ENCODE results near the gene KCNJ12.
"Not testable (repeated sequence)": the region's sequence is repeated elsewhere in the genome, so short reads cannot be mapped to it uniquely, and the experiment has no call there.

Gene KCNJ12

DNA sequence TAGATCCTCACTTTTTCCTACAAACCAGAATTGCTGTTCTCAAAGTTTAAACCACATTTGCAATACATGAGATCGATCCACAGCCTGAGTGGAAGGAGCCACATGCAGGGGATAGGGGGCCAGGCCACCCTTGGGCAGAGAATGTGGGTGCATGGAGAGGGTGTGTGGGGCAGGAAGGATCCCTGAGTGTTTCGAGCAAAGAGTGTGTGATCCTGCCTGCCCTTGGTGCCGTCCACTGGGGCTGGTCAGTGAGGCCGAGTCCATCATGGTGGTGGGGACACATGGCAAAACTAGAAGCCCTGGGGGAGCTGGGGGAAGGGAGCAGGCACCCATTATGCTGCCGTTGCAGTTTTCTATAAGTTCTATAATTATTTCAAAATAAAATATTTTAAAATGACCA is 77.8 kb downstream of the KCNJ12 start:
- not testable (repeated sequence) for DNase-seq

- no peak for DNase-seq
These were observed 78.3 kb downstream of the KCNJ12 start for GRCh38 chr17:21454441-21454840.

DNA sequence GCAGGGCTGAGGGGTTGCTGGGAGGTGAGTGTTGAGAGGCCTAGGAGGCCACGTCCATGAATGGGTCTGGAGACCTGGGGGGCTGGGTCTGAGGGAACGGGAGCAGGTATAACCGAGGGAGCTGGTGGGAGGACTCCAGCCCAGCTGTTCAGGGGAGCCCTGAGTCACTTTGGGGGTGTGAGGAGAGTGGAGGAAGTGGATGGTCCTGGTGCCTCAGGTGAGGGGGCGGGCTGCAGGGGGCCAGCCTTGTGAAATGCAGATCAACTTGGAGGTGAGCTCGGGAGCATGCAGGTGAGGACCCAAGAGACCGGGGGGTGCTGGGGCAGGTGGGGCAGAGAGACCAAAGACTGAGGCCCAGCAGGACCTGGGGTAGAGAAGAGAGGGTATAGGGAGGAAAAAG is 79.6 kb downstream of the KCNJ12 start:
- DNase-seq: no peak

DNA sequence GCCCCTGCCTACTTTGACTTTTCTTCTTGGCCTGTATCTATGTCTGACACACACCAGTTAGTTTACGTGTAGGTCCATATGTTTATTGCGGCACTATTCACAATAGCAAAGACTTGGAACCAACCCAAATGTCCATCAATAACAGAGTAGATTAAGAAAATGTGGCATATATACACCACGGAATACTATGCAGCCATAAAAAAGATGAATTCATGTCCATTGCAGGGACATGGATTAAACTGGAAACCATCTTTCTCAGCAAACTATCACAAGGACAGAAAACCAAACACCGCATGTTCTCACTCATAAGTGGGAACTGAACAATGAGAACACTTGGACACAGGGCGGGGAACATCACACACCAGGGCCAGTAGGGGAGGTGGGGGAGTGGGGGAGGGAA is 80.3 kb downstream of the KCNJ12 start:
- DNase-seq: not testable (repeated sequence)

- DNase-seq: peak; percentile 20
These were observed 81.2 kb downstream of the KCNJ12 start for GRCh38 chr17:21457051-21458026.

DNA sequence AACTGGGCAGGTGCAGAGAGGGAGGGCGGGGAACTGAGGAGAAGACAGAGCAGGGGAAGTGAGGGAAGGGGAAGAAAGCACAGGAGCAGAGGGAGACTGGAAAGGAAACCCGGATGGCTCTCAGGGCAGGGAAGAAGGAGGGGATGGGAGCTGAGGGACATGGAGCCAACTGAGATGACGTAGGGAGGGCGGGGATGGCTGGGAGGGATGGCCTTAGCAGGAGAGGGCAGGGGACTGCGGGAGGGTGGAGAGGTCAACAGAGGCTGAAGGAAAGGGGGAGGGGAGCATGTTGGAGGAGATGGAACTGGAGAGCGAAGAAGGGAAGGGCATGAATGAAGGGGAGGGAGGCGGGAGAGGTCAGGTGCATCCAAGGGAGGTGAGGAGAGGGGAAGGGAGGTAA is 81.9 kb downstream of the KCNJ12 start:
- DNase-seq: no peak

DNA sequence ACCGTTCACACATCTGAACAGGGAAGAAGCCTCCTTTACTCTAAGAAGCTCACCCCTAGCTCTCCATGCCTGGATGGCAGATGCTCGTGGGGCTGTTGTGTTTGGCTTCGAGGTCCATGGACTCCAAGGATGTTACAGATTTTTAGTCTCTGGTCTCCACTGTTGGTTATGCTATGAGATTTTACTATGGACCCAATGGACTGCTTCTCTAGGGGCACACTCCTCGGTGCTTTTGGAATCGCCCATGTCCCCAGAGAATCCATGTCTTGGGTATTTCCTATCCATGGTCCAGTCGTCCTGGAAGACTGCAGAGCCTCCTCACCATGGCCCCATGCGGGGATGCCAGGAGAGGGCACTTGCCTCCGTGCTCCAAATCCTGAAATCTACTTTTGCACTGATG is 83.4 kb downstream of the KCNJ12 start:
- DNase-seq: no peak

- DNase-seq: no peak
These were observed 84.2 kb downstream of the KCNJ12 start for GRCh38 chr17:21460358-21460757.

DNA sequence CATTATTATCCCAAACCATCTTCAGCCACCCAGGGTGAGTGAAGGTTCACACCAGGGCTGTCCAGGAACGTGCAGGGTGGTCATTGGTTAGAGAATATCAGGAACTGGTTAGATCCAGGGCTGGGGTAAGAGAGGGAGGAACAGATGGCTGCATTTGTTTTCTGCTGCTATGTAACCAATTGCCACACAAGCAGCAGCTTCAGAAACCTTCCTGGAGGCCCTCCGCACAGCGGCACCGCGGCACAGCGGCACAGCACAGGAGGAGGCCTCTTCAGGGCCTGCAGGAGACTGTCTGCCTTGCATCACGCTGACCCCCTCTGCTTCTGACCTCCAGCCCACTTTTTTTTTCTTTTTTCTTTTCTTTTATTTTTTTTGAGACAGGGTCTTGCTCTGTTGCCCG is 86.1 kb downstream of the KCNJ12 start:
- no peak for DNase-seq

- DNase-seq: no peak
These were observed 87.1 kb downstream of the KCNJ12 start for GRCh38 chr17:21463204-21463661.

- DNase-seq: no peak
These were observed 87.7 kb downstream of the KCNJ12 start for GRCh38 chr17:21463779-21464407.

GRCh38 chr17:21464611-21465021 is 88.5 kb downstream of the KCNJ12 start:
- no peak for DNase-seq

DNA sequence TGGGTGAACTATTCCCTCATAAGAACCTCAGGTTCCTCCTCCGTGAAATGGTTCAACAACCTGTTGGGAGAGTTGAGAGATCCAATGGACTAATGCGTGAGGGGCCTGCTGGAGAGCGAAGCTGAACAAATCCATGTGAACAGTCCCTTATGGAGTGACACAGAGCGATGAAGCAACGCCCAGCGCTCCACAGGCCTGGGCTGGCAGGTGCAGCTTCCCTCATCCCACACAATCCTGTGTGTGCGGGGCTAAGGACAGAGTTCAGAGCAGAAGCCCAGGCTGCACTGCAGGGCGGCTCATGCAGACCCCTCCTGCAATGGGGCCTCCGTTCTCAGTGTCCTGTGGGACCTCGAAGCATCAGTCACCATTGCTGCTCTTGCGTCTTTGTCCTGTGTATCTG is 90.4 kb downstream of the KCNJ12 start:
- no peak for DNase-seq

- DNase-seq: no peak
These were observed 91.0 kb downstream of the KCNJ12 start for GRCh38 chr17:21467196-21467595.

- DNase-seq: no peak
These were observed 91.8 kb downstream of the KCNJ12 start for GRCh38 chr17:21467739-21468490.

Measured in DMS 273 treated with DMSO at 0.1 percent for 48 hours (cell line).